Activated naive CD8-positive, alpha-beta T cell (primary cell): ENCODE results near the gene ARHGEF11.

Source experiments
- H3K27ac Mint-ChIP-seq: one replicate; pipeline ENCODE4 v1.8.0; 2021; ENCODE audit warnings: mixed read lengths
- H3K27me3 Mint-ChIP-seq: one replicate; pipeline ENCODE4 v1.8.0; 2021; ENCODE audit warnings: mixed read lengths
- H3K36me3 Mint-ChIP-seq: one replicate; pipeline ENCODE4 v1.8.0; 2021; ENCODE audit warnings: mixed read lengths
- H3K4me1 Mint-ChIP-seq: one replicate; pipeline ENCODE4 v1.8.0; 2021; ENCODE audit warnings: low read depth, mixed read lengths
- H3K4me3 Mint-ChIP-seq: one replicate; pipeline ENCODE4 v1.8.0; 2021; ENCODE audit warnings: mild to moderate bottlenecking, mixed read lengths
- H3K9me3 Mint-ChIP-seq: one replicate; pipeline ENCODE4 v1.8.0; 2021; ENCODE audit warnings: low read depth, mixed read lengths

ARHGEF11 gene

GRCh38 chr1:157032303-157032702 is 13.2 kb downstream of the ARHGEF11 start:
- Mint-ChIP-seq H3K27me3 (peaks cover 13% of the 10 kb centered on the region), H3K4me3 (no peak overlapping the region), H3K4me1 (no peaks in the 10 kb centered on the region)

DNA sequence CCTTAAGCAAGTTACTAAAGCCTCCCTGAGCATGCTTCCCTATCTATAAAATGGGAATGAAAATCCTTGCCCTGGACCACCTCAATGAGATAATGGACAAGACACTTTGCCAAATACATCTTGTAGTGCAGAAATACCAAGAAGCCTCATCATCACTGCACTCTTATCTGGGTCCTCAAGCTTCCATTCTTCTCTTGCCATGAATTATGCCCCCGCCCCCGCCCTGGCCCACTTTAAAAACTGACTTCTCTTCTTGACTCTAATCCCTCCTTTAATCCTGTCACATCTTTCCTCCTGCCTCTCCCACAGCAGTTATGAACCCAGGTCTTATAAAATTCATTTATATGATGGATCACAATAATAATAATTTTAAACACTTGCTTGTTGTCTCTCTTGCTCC is 14.8 kb downstream of the ARHGEF11 start:
- Mint-ChIP-seq H3K27ac (no peak overlapping the region), H3K4me1 (no peaks in the 10 kb centered on the region), H3K27me3 (peaks cover 14% of the 10 kb centered on the region), H3K9me3 (no peaks in the 10 kb centered on the region), H3K36me3 (no peaks in the 10 kb centered on the region), H3K4me3 (no peak overlapping the region)

More at GRCh38 chr1:157032303-157032702, 13.2 kb downstream of the ARHGEF11 start:
- no peak overlapping the region for H3K27ac Mint-ChIP-seq
- H3K9me3 Mint-ChIP-seq = no peaks in the 10 kb centered on the region
- H3K36me3 Mint-ChIP-seq = no peaks in the 10 kb centered on the region

DNA sequence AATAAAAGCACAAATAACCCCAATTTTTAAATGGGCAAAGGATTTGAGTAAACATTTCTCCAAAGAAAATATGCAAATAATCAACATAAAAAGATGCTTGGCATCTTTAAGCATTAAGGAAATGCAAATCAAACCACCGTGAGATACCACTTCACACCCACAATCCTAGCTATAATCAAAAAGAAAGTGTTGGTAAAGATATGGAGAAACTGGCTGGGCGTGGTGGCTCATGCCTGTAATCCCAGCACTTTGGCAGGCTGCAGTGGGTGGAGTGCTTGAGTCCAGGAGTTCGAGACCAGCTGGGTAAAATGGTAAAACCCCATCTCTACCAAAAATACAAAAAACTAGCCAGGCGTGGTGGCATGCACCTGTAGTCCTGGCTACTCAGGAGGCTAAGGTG is 16.9 kb downstream of the ARHGEF11 start:
- Mint-ChIP-seq H3K27me3 (peaks cover 12% of the 10 kb centered on the region), H3K4me1 (no peaks in the 10 kb centered on the region), H3K27ac (no peak overlapping the region), H3K4me3 (no peak overlapping the region), H3K9me3 (no peaks in the 10 kb centered on the region), H3K36me3 (no peaks in the 10 kb centered on the region)

DNA sequence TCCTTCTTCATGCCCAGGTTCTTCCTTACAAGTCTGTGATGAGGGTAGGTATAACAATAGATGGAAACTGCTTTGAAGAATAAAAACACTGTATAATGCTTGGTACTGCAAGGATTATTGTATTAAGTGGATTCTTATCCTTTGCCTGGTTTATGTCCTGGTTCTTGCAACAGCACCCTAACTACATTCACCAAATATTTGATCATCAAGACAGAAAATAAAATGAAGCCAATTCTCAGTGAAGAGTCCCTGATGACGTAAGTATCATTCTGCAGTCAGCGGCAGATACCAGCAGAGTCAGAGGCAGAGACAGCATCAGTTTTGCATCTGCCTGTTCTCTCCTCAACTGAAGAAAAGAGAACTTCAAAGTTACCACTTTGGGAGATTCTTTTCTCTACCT is 19.7 kb downstream of the ARHGEF11 start:
- peaks cover 6% of the 10 kb centered on the region for H3K9me3 Mint-ChIP-seq
- no peaks in the 10 kb centered on the region for H3K36me3 Mint-ChIP-seq
- H3K4me3 Mint-ChIP-seq = no peak overlapping the region
- peaks cover 18% of the 10 kb centered on the region for H3K27me3 Mint-ChIP-seq
- H3K27ac Mint-ChIP-seq = no peak overlapping the region
- no peaks in the 10 kb centered on the region for H3K4me1 Mint-ChIP-seq

- H3K27ac Mint-ChIP-seq = no peak overlapping the region
- peaks cover 18% of the 10 kb centered on the region for H3K27me3 Mint-ChIP-seq
- H3K36me3 Mint-ChIP-seq = no peaks in the 10 kb centered on the region
- no peak overlapping the region for H3K4me3 Mint-ChIP-seq
- peaks cover 6% of the 10 kb centered on the region for H3K9me3 Mint-ChIP-seq
- no peaks in the 10 kb centered on the region for H3K4me1 Mint-ChIP-seq
Measured at GRCh38 chr1:157025385-157025784, 20.2 kb downstream of the ARHGEF11 start.

- Mint-ChIP-seq H3K4me3 (no peak overlapping the region), H3K4me1 (no peaks in the 10 kb centered on the region), H3K27ac (no peak overlapping the region), H3K36me3 (peaks cover 7% of the 10 kb centered on the region), H3K27me3 (peaks cover 24% of the 10 kb centered on the region), H3K9me3 (peaks cover 15% of the 10 kb centered on the region)
Measured at GRCh38 chr1:157021688-157022087, 23.9 kb downstream of the ARHGEF11 start.

DNA sequence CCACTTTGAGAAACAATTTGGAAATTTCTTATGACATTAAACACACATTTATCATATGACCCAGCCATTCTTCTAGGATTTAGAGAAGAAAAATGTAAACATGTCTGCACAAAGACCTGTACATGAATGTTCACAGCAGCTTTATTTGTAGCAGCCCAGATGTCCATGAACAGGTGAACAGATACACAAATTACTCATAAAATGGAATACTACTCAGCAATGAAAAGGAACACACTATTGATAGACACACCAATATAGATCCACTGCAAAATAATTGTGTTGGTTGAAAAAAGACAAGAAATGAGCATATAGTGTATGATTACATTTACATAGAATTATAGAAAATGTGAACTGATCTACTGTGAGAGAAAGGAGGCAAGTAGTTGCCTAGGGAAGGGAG is 26.1 kb downstream of the ARHGEF11 start:
- H3K36me3 Mint-ChIP-seq = peaks cover 7% of the 10 kb centered on the region
- no peak overlapping the region for H3K4me3 Mint-ChIP-seq
- H3K9me3 Mint-ChIP-seq = peaks cover 15% of the 10 kb centered on the region
- no peaks in the 10 kb centered on the region for H3K4me1 Mint-ChIP-seq
- peaks cover 21% of the 10 kb centered on the region for H3K27me3 Mint-ChIP-seq
- H3K27ac Mint-ChIP-seq = no peak overlapping the region

- Mint-ChIP-seq H3K36me3 (no peaks in the 10 kb centered on the region), H3K9me3 (no peaks in the 10 kb centered on the region), H3K4me1 (no peaks in the 10 kb centered on the region), H3K27ac (no peak overlapping the region), H3K4me3 (no peak overlapping the region), H3K27me3 (peaks cover 9% of the 10 kb centered on the region)
Measured at GRCh38 chr1:157011845-157012244, 33.7 kb downstream of the ARHGEF11 start.

DNA sequence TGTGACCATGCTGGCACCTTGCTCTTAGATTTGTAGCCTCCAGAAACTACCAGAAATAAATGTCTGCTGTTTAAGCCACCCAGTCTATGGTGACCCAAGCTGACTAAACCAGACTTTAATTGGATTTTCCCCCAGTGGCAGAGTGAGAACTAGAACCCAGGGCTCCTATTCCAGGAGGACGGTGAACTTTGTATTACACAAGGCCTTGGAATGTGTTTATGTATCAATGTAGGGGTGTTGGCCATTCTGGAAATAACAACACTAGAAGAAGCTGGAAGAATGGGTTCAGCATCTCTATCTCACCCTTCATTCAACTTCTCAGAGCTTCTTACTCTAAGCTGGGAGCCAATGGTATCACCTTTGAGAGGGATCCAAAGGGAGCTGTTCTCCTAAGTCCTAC is 37.0 kb downstream of the ARHGEF11 start:
- H3K4me1 Mint-ChIP-seq = no peaks in the 10 kb centered on the region
- no peaks in the 10 kb centered on the region for H3K9me3 Mint-ChIP-seq
- peaks cover 9% of the 10 kb centered on the region for H3K27me3 Mint-ChIP-seq

GRCh38 chr1:157007306-157007705 is 38.2 kb downstream of the ARHGEF11 start:
- H3K9me3 Mint-ChIP-seq = no peaks in the 10 kb centered on the region
- H3K4me1 Mint-ChIP-seq = no peaks in the 10 kb centered on the region
- no peak overlapping the region for H3K4me3 Mint-ChIP-seq
- peaks cover 9% of the 10 kb centered on the region for H3K27me3 Mint-ChIP-seq
- H3K27ac Mint-ChIP-seq = no peak overlapping the region
- H3K36me3 Mint-ChIP-seq = peaks cover 2% of the 10 kb centered on the region

More for the DNA sequence above, 37.0 kb downstream of the ARHGEF11 start:
- no peak overlapping the region for H3K27ac Mint-ChIP-seq
- H3K36me3 Mint-ChIP-seq = no peaks in the 10 kb centered on the region
- H3K4me3 Mint-ChIP-seq = no peak overlapping the region

GRCh38 chr1:157006676-157007075 is 38.9 kb downstream of the ARHGEF11 start:
- Mint-ChIP-seq H3K9me3 (no peaks in the 10 kb centered on the region), H3K4me3 (no peak overlapping the region), H3K27ac (no peak overlapping the region), H3K4me1 (no peaks in the 10 kb centered on the region), H3K27me3 (peaks cover 8% of the 10 kb centered on the region), H3K36me3 (peaks cover 2% of the 10 kb centered on the region)

- no peaks in the 10 kb centered on the region for H3K4me1 Mint-ChIP-seq
- H3K36me3 Mint-ChIP-seq = peaks cover 2% of the 10 kb centered on the region
- H3K27me3 Mint-ChIP-seq = peaks cover 6% of the 10 kb centered on the region
- no peaks in the 10 kb centered on the region for H3K9me3 Mint-ChIP-seq
- H3K27ac Mint-ChIP-seq = no peak overlapping the region
- H3K4me3 Mint-ChIP-seq = no peak overlapping the region
Measured at GRCh38 chr1:157005965-157006364, 39.6 kb downstream of the ARHGEF11 start.

- H3K36me3 Mint-ChIP-seq = peaks cover 2% of the 10 kb centered on the region
- peaks cover 6% of the 10 kb centered on the region for H3K27me3 Mint-ChIP-seq
- H3K4me3 Mint-ChIP-seq = no peak overlapping the region
- no peaks in the 10 kb centered on the region for H3K4me1 Mint-ChIP-seq
- no peak overlapping the region for H3K27ac Mint-ChIP-seq
- no peaks in the 10 kb centered on the region for H3K9me3 Mint-ChIP-seq
Measured at GRCh38 chr1:157004806-157005205, 40.7 kb downstream of the ARHGEF11 start.

DNA sequence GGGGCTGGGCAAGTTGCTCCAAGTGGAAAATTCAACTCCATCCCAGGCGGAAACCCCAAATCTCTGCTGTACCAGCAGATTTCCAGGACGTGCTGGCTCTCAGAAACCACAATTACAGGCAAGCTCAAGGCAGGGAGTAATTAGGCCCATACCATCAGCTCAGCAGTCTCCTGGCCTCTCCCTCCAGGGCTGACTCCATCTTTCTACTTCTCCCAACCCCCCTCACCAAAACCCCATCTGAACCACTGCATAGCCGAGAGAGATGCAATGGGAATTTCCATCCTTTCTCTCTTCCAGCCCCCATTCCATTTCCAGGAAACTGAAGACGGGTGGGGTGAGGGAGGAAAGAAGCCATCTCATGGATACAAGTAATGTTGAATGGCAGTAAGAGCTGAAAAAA is 41.2 kb downstream of the ARHGEF11 start:
- no peaks in the 10 kb centered on the region for H3K9me3 Mint-ChIP-seq
- H3K4me1 Mint-ChIP-seq = no peaks in the 10 kb centered on the region
- peaks cover 4% of the 10 kb centered on the region for H3K27me3 Mint-ChIP-seq
- no peak overlapping the region for H3K4me3 Mint-ChIP-seq
- peaks cover 2% of the 10 kb centered on the region for H3K36me3 Mint-ChIP-seq
- H3K27ac Mint-ChIP-seq = no peak overlapping the region

DNA sequence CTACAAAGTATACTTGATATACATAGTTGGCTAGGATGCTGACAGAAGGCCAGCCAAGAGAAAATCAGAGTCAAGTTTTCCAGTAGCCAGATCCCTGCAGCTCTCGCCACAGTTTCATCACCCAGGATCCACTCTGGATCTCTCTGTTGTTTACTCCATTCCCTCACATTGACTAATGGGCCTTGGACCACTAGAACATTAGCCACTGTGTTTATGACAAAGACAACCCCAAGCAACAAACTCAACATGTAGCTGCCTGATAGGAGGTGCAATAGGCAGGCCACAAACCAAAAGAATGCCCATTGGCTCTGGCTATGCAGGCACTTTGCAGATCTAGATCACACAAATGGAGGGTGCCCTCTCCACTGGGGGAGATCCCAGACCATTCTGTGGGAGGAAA is 44.2 kb downstream of the ARHGEF11 start:
- Mint-ChIP-seq H3K9me3 (no peaks in the 10 kb centered on the region), H3K27ac (no peak overlapping the region), H3K4me1 (no peaks in the 10 kb centered on the region), H3K4me3 (no peak overlapping the region), H3K27me3 (peaks cover 7% of the 10 kb centered on the region), H3K36me3 (peaks cover 2% of the 10 kb centered on the region)

GRCh38 chr1:157000686-157001085 is 44.9 kb downstream of the ARHGEF11 start:
- no peaks in the 10 kb centered on the region for H3K4me1 Mint-ChIP-seq
- no peak overlapping the region for H3K27ac Mint-ChIP-seq
- peaks cover 2% of the 10 kb centered on the region for H3K36me3 Mint-ChIP-seq
- no peak overlapping the region for H3K4me3 Mint-ChIP-seq
- no peaks in the 10 kb centered on the region for H3K9me3 Mint-ChIP-seq
- peaks cover 10% of the 10 kb centered on the region for H3K27me3 Mint-ChIP-seq
